Transverse colon (tissue), 4 donors: ENCODE results near the gene FHAD1. TPM values are rescaled to one million over a fixed set of nuclear protein-coding genes. Genes with fewer than 3 reads are reported as not detected.

Experiments
- DNase-seq: peaks from one replicate; pipeline ENCODE4 v3.0.0-alpha.2; 2019
- H3K27ac ChIP-seq, 4 donors: fragments of 200-600 bp; sonication (generic); 2 replicates each; pipeline ENCODE4 v1.5.1; 2016 to 2018; ENCODE audit warnings: inconsistent platforms in 4 of 4
- H3K27me3 ChIP-seq: fragments of 200-600 bp; sonication (generic); 2 replicates; pipeline ENCODE4 v1.5.1; 2017; ENCODE audit warnings: inconsistent platforms
- H3K36me3 ChIP-seq, 4 donors: fragments of 200-600 bp; sonication (generic); 2 replicates each; pipeline ENCODE4 v1.5.1; 2017 to 2019; ENCODE audit warnings: inconsistent platforms in 4 of 4
- H3K4me1 ChIP-seq, 4 donors: fragments of 200-600 bp; sonication (generic); 2 replicates each; pipeline ENCODE4 v1.5.1; 2017 to 2020; ENCODE audit warnings: inconsistent platforms in 4 of 4
- H3K4me3 ChIP-seq, 4 donors: fragments of 200-600 bp; sonication (generic); 1 replicate in 1 of 4; 2 replicates in 3 of 4; pipeline versions ENCODE4 v1.5.1 to v1.6.1; 2017 to 2019; ENCODE audit warnings: inconsistent platforms in 4 of 4
- H3K9me3 ChIP-seq, 2 donors: fragments of 200-600 bp; sonication (generic); 2 replicates each; pipeline ENCODE4 v1.5.1; 2017 to 2019; ENCODE audit warnings: inconsistent platforms in 2 of 2
- CTCF ChIP-seq, 5 experiments: fragments of 200-600 bp in 3 of 5; fragments of 450-650 bp in 2 of 5; sonication (generic) in 3 of 5; IDR thresholded peaks; 1 replicate in 2 of 5; 2 replicates in 3 of 5; pipeline ENCODE4 v1.5.1; 2016 to 2017; ENCODE audit warnings: antibody characterized with exemption in 5 of 5, inconsistent platforms in 3 of 5, mild to moderate bottlenecking in 2 of 5, moderate library complexity in 1 of 5
- EP300 ChIP-seq: sonication (generic); formaldehyde crosslinking; IDR thresholded peaks from one replicate; pipeline ENCODE4 v1.6.1; 2017; ENCODE audit warnings: antibody characterized with exemption, low read depth
- POLR2A ChIP-seq: fragments of 450-650 bp; IDR thresholded peaks from one replicate; pipeline ENCODE4 v1.6.1; 2016; ENCODE audit warnings: antibody characterized with exemption, mild to moderate bottlenecking, moderate library complexity
- POLR2AphosphoS5 ChIP-seq, 3 donors: sonication (generic); formaldehyde crosslinking; IDR thresholded peaks; one replicate each; pipeline ENCODE4 v1.6.1; 2016; ENCODE audit warnings: antibody characterized with exemption in 3 of 3
- WGBS, 2 donors: methylation state at CpG; one replicate each; pipeline ENCODE4 v1.1.5; 2018; ENCODE audit warnings: low coverage in 1 of 2; 5-methylcytosine and 5-hydroxymethylcytosine counted together
- in situ Hi-C, 4 donors: fragments of 200-750 bp; cut with MboI; loops; one replicate each; pipeline versions ENCODE4 v1.15.0 to v1.15.1; 2017; ENCODE audit warnings: low sequenced_read_pairs in 3 of 4, low pct_ligation_motif_present in 1 of 4, low pct_unique_long_range_greater_than_20kb in 1 of 4
- intact Hi-C: fragments of 100-400 bp; cut with DNase I; formaldehyde crosslinking; loops from one replicate; pipeline ENCODE4 v1.15.1; 2023; ENCODE audit warnings: low total_unique reads
- total RNA-seq, 4 donors: library from RNA; depleted of rRNA; stranded (reverse); fragments of >200 nt; gene quantifications; one replicate each; pipeline ENCODE4 v1.1.0, GENCODE V29; 2016

FHAD1 gene
- total RNA-seq, 4 donors from 2014 or later = 0.75 to 0.82 TPM; not detected in 2

- peak; percentile 35 for DNase-seq
- 73 to 74% methylated on average over 10 to 20 of the region's 20 CpGs for WGBS, 2 donors
- Histone ChIP-seq H3K9me3 (no peaks in the 10 kb centered on the region), H3K4me3 (no peak overlapping the region), H3K27me3 (no peaks in the 10 kb centered on the region), H3K36me3 (no peaks in the 10 kb centered on the region), H3K4me1 (peaks cover 0 to 8% (median 0%) of the 10 kb centered on the region in 4 donors), H3K27ac (no peak overlapping the region)
- intact Hi-C loops = no loop called here
- TF ChIP-seq CTCF (IDR thresholded peaks at IDR 0.05) (no peak), EP300 (no peak), POLR2AphosphoS5 (IDR thresholded peaks at IDR 0.05) (no peak), POLR2A (no peak)
- in situ Hi-C loops = no loop called here
Observed at GRCh38 chr1:15358565-15359133, 111.6 kb downstream of the FHAD1 start.

GRCh38 chr1:15360700-15361099 lies 113.7 kb downstream of the FHAD1 start:
- intact Hi-C loops = no loop called here
- DNase-seq = no peak
- no peaks in the 10 kb centered on the region for H3K27me3 ChIP-seq
- no peaks in the 10 kb centered on the region for H3K9me3 ChIP-seq
- H3K27ac ChIP-seq = no peak overlapping the region
- H3K36me3 ChIP-seq = no peaks in the 10 kb centered on the region
- in situ Hi-C loops = no loop called here
- no peak overlapping the region for H3K4me3 ChIP-seq
- TF ChIP-seq POLR2AphosphoS5 (IDR thresholded peaks at IDR 0.05) = no peak
- no peak for TF ChIP-seq EP300
- TF ChIP-seq POLR2A = no peak
- no peak for TF ChIP-seq CTCF (IDR thresholded peaks at IDR 0.05)
- peaks cover 0 to 8% (median 0%) of the 10 kb centered on the region in 4 donors for H3K4me1 ChIP-seq
- WGBS, 2 donors = 90 to 93% methylated on average over 8 to 14 of the region's 14 CpGs

GRCh38 chr1:15362096-15362736 lies 115.2 kb downstream of the FHAD1 start:
- H3K4me3 ChIP-seq = no peak overlapping the region
- DNase-seq = no peak
- peaks cover 0 to 13% (median 3%) of the 10 kb centered on the region in 4 donors for H3K4me1 ChIP-seq
- 87 to 90% methylated on average over 3 to 13 of the region's 13 CpGs for WGBS, 2 donors
- H3K36me3 ChIP-seq = no peaks in the 10 kb centered on the region
- no peak overlapping the region for H3K27ac ChIP-seq
- no peaks in the 10 kb centered on the region for H3K9me3 ChIP-seq
- TF ChIP-seq CTCF (IDR thresholded peaks at IDR 0.05) (no peak), POLR2AphosphoS5 (IDR thresholded peaks at IDR 0.05) (no peak), EP300 (no peak)
- in situ Hi-C loops = no loop called here
- no peaks in the 10 kb centered on the region for H3K27me3 ChIP-seq
- intact Hi-C loops = no loop called here

- in situ Hi-C loops = no loop called here
- DNase-seq = no peak
- intact Hi-C loops = no loop called here
Observed at GRCh38 chr1:15362737-15363128, 115.7 kb downstream of the FHAD1 start.

More at GRCh38 chr1:15362737-15363128, 115.7 kb downstream of the FHAD1 start:
- 92% methylated on average over 4 of the region's 4 CpGs; no CpG with 5 or more reads in 1 of the 2 donors for WGBS, 2 donors
- Histone ChIP-seq H3K9me3 (no peaks in the 10 kb centered on the region), H3K4me3 (no peak overlapping the region), H3K27ac (no peak overlapping the region), H3K36me3 (no peaks in the 10 kb centered on the region), H3K4me1 (peaks cover 0 to 13% (median 3%) of the 10 kb centered on the region in 4 donors), H3K27me3 (no peaks in the 10 kb centered on the region)
- TF ChIP-seq EP300 (no peak), POLR2AphosphoS5 (IDR thresholded peaks at IDR 0.05) (no peak), CTCF (IDR thresholded peaks at IDR 0.05) (no peak), POLR2A (no peak)
